K562 (cell line): ENCODE data around the gene SLC5A11. TPM values are rescaled to one million over a fixed set of nuclear protein-coding genes. Genes with fewer than 3 reads are reported as not detected.

ENCODE experiments used
- BCOR ChIP-seq: fragments of 450-650 bp; IDR thresholded peaks from 2 replicates; pipeline ENCODE4 v1.6.1; 2016
- FOSL1 ChIP-seq: fragments of 200-800 bp; sonication (Bioruptor generic); conservative IDR thresholded peaks from 2 replicates; pipeline ENCODE4 v1.6.1; 2016; ENCODE audit warnings: missing genetic modification characterization, missing compliant biosample characterization
- FOXA3 ChIP-seq, 2 experiments: fragments of 450-650 bp in 1 of 2; sonication (generic) in 1 of 2; formaldehyde crosslinking; IDR thresholded peaks in 1 of 2; conservative IDR thresholded peaks in 1 of 2; 2 replicates each; pipeline versions ENCODE4 v1.4.0 to v1.8.0; 2020 to 2022; ENCODE audit warnings: mild to moderate bottlenecking in 2 of 2, missing genetic modification reagents in 1 of 2
- HLTF ChIP-seq: fragments of 450-650 bp; IDR thresholded peaks from 2 replicates; pipeline ENCODE4 v1.6.1; 2016
- HMG20B ChIP-seq: fragments of 250-450 bp; sonication (Bioruptor Pico); IDR thresholded peaks from 2 replicates; pipeline ENCODE4 v1.5.0; 2021; ENCODE audit warnings: mild to moderate bottlenecking
- MAFF ChIP-seq: IDR thresholded peaks from 2 replicates; pipeline ENCODE4 v1.6.1; 2012; ENCODE audit warnings: low read length, improper control_type of control experiment
- RFX7 ChIP-seq: fragments of 250-450 bp; sonication (Bioruptor Pico); IDR thresholded peaks from 2 replicates; pipeline ENCODE4 v1.5.1; 2021; ENCODE audit warnings: mild to moderate bottlenecking
- SOX6 ChIP-seq: fragments of 450-650 bp; IDR thresholded peaks from 2 replicates; pipeline ENCODE4 v1.6.1; 2014; ENCODE audit warnings: mild to moderate bottlenecking
- SP1 ChIP-seq: sonication (generic); formaldehyde crosslinking; IDR thresholded peaks from 2 replicates; pipeline ENCODE4 v1.8.1; 2022; ENCODE audit warnings: mild to moderate bottlenecking, missing genetic modification reagents
- STAT5A ChIP-seq: IDR thresholded peaks from 2 replicates; pipeline ENCODE4 v1.6.1; 2012; ENCODE audit warnings: low read length, inconsistent platforms, borderline replicate concordance
- TCF3 ChIP-seq: sonication (generic); formaldehyde crosslinking; IDR thresholded peaks from 2 replicates; pipeline ENCODE4 v1.4.0; 2020; ENCODE audit warnings: mild to moderate bottlenecking, missing genetic modification reagents
- TEAD1 ChIP-seq, 2 experiments: fragments of 450-650 bp in 1 of 2; sonication (generic) in 1 of 2; formaldehyde crosslinking; IDR thresholded peaks; 2 replicates each; pipeline versions ENCODE4 v1.4.0 to v1.8.0; 2020 to 2022; ENCODE audit warnings: mild to moderate bottlenecking in 2 of 2, missing genetic modification reagents in 1 of 2
- ZC3H4 ChIP-seq: sonication (generic); formaldehyde crosslinking; IDR thresholded peaks from 2 replicates; pipeline ENCODE4 v1.9.0; 2021; ENCODE audit warnings: missing genetic modification reagents, borderline replicate concordance
- polyA plus RNA-seq, 8 experiments: library from polyadenylated mRNA; depleted of rRNA in 4 of 8; stranded (reverse) in 5 of 8; unstranded in 3 of 8; fragments of >200 nt; fragmentation: Nextera tagmentation in 2 of 8; fragmentation: Illumina TruSeq in 1 of 8; extraction: Ambion mirVana in 2 of 8; extraction: Trizol in 1 of 8; gene quantifications; 2 replicates each; pipeline versions ENCODE4 v1.2.1 to v1.2.3, GENCODE V29; 2011 to 2014; ENCODE audit warnings: inconsistent platforms in 1 of 8, missing spikeins in 1 of 8
- total RNA-seq, 7 experiments: library from RNA; depleted of rRNA in 6 of 7; stranded (reverse); fragments of >200 nt in 6 of 7; fragmentation: Illumina TruSeq in 2 of 7; extraction: Trizol in 2 of 7; gene quantifications; 2 replicates each; pipeline versions ENCODE4 v1.2.1 to v1.2.3, GENCODE V29; 2011 to 2021; ENCODE audit warnings: low replicate concordance in 1 of 7
- TF ChIP-seq, protein P1 (sequence below), 2 experiments: fragments of 450-650 bp in 1 of 2; sonication (generic) in 1 of 2; formaldehyde crosslinking in 1 of 2; IDR thresholded peaks; 2 replicates each; pipeline versions ENCODE4 v1.7.1 to v1.9.0; 2016 to 2022; ENCODE audit warnings: inconsistent platforms in 1 of 2, mild to moderate bottlenecking in 1 of 2, missing genetic modification reagents in 1 of 2
- TF ChIP-seq, protein P2 (sequence below), 3 experiments: fragments of 200-800 bp in 1 of 3; sonication (Bioruptor generic) in 1 of 3; sonication (generic) in 1 of 3; formaldehyde crosslinking in 1 of 3; IDR thresholded peaks; 2 replicates each; pipeline versions ENCODE4 v1.6.1 to v1.8.0; 2016 to 2022; ENCODE audit warnings: mild to moderate bottlenecking in 2 of 3, missing compliant biosample characterization in 2 of 3, missing genetic modification characterization in 2 of 3, missing genetic modification reagents in 1 of 3
- TF ChIP-seq, protein P3 (sequence below): sonication (generic); formaldehyde crosslinking; IDR thresholded peaks from 2 replicates; pipeline ENCODE4 v1.8.1; 2022; ENCODE audit warnings: missing genetic modification reagents

The SLC5A11 gene
- total and polyA plus RNA-seq, 9 of the 15 experiments (the other 6 are each of a cell fraction or from before 2014, with no cell fraction given) = 0.04 to 0.25 (median 0.11) TPM; not detected in 3

DNA sequence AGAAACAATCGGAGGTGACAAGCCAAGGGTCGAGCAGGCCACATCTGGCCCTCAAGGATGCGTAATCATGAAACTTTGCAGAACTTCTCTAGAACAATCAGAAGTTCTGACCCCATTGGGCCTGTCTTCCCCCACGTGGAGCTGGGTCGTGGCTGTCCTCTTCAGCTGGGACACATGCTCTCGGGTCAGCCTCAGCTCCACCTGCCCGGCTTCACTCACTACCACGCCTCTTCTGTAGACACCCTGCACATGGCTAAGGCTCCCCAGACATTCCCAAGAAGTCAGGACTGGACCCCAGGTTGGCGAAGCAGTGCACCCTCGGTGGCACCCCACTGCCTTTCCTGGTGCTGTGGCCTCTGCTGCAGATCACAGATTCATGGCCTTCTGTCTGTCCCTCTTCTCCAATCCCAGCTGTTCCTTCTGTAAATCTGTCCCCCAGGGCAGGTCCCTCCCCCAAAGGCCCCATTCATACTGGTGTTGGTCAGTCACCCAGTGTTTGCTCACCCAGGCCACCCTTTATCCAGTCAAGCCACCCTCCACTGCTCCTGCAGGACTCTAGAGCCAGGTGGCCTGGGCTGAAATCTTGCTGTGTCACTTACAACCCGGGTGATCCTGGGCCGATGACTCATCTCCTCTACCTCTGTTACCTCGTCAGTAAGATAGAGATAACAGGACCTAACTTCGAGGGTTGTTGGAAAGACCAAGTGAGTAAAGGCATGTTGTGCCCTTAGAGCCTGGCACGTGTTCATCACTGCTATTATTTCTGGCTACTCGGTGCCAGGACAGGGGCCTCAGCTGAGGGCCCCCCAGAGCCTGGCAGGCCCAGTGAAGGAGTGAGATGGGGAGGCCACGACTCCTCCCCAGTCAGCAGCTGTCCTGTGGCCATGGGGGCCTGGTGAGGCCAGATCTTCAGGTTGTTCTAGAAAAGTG is 1.4 kb upstream of the SLC5A11 start (continued):
- TF ChIP-seq ZC3H4 (CRISPR knock-in tag) (no peak), SOX6 (peak; percentile 84), TEAD1 (CRISPR knock-in tag; IDR thresholded peaks at IDR 0.05) (no peak), HLTF (no peak), BCOR (peak; percentile 38; the same call in 1 of the 2 replicates), SP1 (no peak), MAFF (peak; percentile 90), STAT5A (peak; percentile 68), RFX7 (no peak), FOXA3 (CRISPR knock-in tag; conservative IDR thresholded peaks at IDR 0.05 in 1 of 2, IDR thresholded peaks at IDR 0.05 in 1 of 2) (no peak), FOSL1 (tag) (peak; percentile 96), HMG20B (CRISPR knock-in tag) (no peak), TCF3 (CRISPR knock-in tag) (peak; percentile 86)
- TF ChIP-seq, protein P1, sequence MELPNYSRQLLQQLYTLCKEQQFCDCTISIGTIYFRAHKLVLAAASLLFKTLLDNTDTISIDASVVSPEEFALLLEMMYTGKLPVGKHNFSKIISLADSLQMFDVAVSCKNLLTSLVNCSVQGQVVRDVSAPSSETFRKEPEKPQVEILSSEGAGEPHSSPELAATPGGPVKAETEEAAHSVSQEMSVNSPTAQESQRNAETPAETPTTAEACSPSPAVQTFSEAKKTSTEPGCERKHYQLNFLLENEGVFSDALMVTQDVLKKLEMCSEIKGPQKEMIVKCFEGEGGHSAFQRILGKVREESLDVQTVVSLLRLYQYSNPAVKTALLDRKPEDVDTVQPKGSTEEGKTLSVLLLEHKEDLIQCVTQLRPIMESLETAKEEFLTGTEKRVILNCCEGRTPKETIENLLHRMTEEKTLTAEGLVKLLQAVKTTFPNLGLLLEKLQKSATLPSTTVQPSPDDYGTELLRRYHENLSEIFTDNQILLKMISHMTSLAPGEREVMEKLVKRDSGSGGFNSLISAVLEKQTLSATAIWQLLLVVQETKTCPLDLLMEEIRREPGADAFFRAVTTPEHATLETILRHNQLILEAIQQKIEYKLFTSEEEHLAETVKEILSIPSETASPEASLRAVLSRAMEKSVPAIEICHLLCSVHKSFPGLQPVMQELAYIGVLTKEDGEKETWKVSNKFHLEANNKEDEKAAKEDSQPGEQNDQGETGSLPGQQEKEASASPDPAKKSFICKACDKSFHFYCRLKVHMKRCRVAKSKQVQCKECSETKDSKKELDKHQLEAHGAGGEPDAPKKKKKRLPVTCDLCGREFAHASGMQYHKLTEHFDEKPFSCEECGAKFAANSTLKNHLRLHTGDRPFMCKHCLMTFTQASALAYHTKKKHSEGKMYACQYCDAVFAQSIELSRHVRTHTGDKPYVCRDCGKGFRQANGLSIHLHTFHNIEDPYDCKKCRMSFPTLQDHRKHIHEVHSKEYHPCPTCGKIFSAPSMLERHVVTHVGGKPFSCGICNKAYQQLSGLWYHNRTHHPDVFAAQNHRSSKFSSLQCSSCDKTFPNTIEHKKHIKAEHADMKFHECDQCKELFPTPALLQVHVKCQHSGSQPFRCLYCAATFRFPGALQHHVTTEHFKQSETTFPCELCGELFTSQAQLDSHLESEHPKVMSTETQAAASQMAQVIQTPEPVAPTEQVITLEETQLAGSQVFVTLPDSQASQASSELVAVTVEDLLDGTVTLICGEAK (IDR thresholded peaks at IDR 0.05) = no peak
- TF ChIP-seq, protein P1 (CRISPR knock-in tag; IDR thresholded peaks at IDR 0.05) = no peak
- TF ChIP-seq, protein P2, sequence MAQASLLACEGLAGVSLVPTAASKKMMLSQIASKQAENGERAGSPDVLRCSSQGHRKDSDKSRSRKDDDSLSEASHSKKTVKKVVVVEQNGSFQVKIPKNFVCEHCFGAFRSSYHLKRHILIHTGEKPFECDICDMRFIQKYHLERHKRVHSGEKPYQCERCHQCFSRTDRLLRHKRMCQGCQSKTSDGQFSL (CRISPR knock-in tag; IDR thresholded peaks at IDR 0.05) = no peak
- TF ChIP-seq, protein P2 (tag; IDR thresholded peaks at IDR 0.05) = no peak
- TF ChIP-seq, protein P3, sequence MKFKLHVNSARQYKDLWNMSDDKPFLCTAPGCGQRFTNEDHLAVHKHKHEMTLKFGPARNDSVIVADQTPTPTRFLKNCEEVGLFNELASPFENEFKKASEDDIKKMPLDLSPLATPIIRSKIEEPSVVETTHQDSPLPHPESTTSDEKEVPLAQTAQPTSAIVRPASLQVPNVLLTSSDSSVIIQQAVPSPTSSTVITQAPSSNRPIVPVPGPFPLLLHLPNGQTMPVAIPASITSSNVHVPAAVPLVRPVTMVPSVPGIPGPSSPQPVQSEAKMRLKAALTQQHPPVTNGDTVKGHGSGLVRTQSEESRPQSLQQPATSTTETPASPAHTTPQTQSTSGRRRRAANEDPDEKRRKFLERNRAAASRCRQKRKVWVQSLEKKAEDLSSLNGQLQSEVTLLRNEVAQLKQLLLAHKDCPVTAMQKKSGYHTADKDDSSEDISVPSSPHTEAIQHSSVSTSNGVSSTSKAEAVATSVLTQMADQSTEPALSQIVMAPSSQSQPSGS = no peak
